ENCODE data around the gene ELL3.

Gene ELL3

DNA sequence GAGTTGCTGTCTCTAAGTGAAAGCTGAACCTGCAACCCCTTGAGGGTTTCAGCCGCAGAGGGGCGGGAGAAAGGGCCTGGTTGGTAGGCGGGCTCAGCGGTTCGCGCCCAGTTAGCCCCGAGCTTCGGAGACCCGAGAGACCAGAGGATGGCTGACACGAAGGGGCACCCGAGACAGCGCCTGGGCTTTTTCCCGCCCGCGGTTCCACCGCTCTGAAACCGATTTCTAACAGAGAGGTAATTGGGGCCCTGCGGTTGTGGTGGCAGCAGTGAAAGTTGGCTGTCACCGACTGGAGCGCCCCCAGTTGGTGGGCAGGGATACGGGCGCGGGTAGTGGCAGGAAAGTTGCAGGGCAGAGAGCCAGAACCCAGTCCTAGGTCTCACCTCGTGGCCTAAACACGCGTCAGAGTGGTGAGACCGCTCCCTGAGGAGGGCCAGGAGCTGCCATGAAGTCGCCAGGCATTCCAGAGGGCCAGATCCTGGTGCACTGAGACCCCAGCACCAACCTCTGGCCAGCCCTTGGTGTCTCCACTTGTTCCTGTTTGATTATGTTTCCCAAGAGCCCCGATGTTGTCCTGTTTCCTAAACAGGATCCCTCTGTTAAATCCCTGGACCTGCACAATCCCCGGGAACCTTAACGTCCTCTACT is 625 bp upstream of the ELL3 start:
- Histone ChIP-seq H3K36me3 (ENCODE audit: insufficient read depth, low read length) (peaks cover 10% of the 10 kb centered on the region), H3K4me2 (ENCODE audit: low read length) (peak overlapping the region; percentile 88), H3K9me3 (replicated peaks; ENCODE audit: low read length) (no peaks in the 10 kb centered on the region), H3K9ac (ENCODE audit: low read depth, low read length) (peak overlapping the region; percentile 82), H3K4me1 (ENCODE audit: control insufficient read depth, insufficient read depth, low read length) (peaks cover 10% of the 10 kb centered on the region), H3K27me3 (ENCODE audit: control insufficient read depth, insufficient read depth, low read length) (no peaks in the 10 kb centered on the region), H3K4me3 (ENCODE audit: low read length) (peak overlapping the region; percentile 84)

DNA sequence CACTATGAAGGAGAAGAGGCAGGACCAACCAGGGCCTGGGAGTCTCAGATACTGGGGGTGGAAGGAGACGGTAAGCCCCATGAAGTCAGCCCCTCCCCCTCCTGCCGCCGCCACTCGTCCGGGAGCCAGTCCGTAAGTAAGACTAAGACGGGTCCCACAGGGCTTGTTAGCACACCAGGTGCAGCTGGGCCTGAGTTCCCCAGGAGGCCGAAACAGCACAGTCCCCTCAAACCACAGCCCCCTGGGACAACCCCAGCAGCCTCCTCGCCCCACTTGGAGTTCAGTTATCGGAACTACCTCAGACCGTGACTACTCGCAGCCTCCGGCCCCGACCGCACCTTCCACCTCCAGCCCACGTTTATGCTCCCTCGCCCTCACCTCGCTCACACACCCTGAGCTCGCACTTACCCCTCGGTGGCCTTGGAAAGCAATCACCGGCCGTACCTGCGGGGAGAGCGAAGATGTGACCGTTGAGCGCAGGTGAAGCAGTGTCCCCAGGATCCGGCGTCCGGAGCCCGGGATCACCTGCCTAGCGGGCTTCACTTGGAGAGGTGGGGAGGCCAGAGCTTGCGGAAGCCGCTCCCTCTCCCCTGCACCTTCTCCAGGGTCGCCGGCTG is 557 bp downstream of the ELL3 start:
- H3K9ac ChIP-seq (ENCODE audit: low read depth, low read length) = peak overlapping the region; percentile 82
- peak overlapping the region; percentile 84 for H3K4me3 ChIP-seq (ENCODE audit: low read length)
- H3K27me3 ChIP-seq (ENCODE audit: control insufficient read depth, insufficient read depth, low read length) = no peaks in the 10 kb centered on the region
- H3K4me2 ChIP-seq (ENCODE audit: low read length) = peak overlapping the region; percentile 88
- H3K36me3 ChIP-seq (ENCODE audit: insufficient read depth, low read length) = peaks cover 22% of the 10 kb centered on the region
- no peaks in the 10 kb centered on the region for H3K9me3 ChIP-seq (replicated peaks; ENCODE audit: low read length)
- H3K4me1 ChIP-seq (ENCODE audit: control insufficient read depth, insufficient read depth, low read length) = peaks cover 10% of the 10 kb centered on the region

- peaks cover 27% of the 10 kb centered on the region for H3K36me3 ChIP-seq (ENCODE audit: insufficient read depth, low read length)
- peaks cover 10% of the 10 kb centered on the region for H3K4me1 ChIP-seq (ENCODE audit: control insufficient read depth, insufficient read depth, low read length)
- H3K9me3 ChIP-seq (replicated peaks; ENCODE audit: low read length) = no peaks in the 10 kb centered on the region
- no peak overlapping the region for H3K4me2 ChIP-seq (ENCODE audit: low read length)
- H3K27me3 ChIP-seq (ENCODE audit: control insufficient read depth, insufficient read depth, low read length) = no peaks in the 10 kb centered on the region
- no peak overlapping the region for H3K9ac ChIP-seq (ENCODE audit: low read depth, low read length)
- H3K4me3 ChIP-seq (ENCODE audit: low read length) = no peak overlapping the region
These were observed 1.3 kb downstream of the ELL3 start for GRCh38 chr15:43775411-43775965.

GRCh38 chr15:43774062-43774461 is 2.7 kb downstream of the ELL3 start:
- no peak overlapping the region for H3K9ac ChIP-seq (ENCODE audit: low read depth, low read length)
- no peak overlapping the region for H3K4me3 ChIP-seq (ENCODE audit: low read length)
- peaks cover 40% of the 10 kb centered on the region for H3K36me3 ChIP-seq (ENCODE audit: insufficient read depth, low read length)
- no peak overlapping the region for H3K4me2 ChIP-seq (ENCODE audit: low read length)
- no peaks in the 10 kb centered on the region for H3K27me3 ChIP-seq (ENCODE audit: control insufficient read depth, insufficient read depth, low read length)
- H3K9me3 ChIP-seq (replicated peaks; ENCODE audit: low read length) = no peaks in the 10 kb centered on the region
- H3K4me1 ChIP-seq (ENCODE audit: control insufficient read depth, insufficient read depth, low read length) = peaks cover 10% of the 10 kb centered on the region

GRCh38 chr15:43772624-43773023 is 4.1 kb downstream of the ELL3 start:
- Histone ChIP-seq H3K4me3 (ENCODE audit: low read length) (no peak overlapping the region), H3K9me3 (replicated peaks; ENCODE audit: low read length) (no peaks in the 10 kb centered on the region), H3K4me2 (ENCODE audit: low read length) (no peak overlapping the region), H3K27me3 (ENCODE audit: control insufficient read depth, insufficient read depth, low read length) (no peaks in the 10 kb centered on the region), H3K36me3 (ENCODE audit: insufficient read depth, low read length) (peaks cover 54% of the 10 kb centered on the region), H3K9ac (ENCODE audit: low read depth, low read length) (no peak overlapping the region), H3K4me1 (ENCODE audit: control insufficient read depth, insufficient read depth, low read length) (peaks cover 8% of the 10 kb centered on the region)

DNA sequence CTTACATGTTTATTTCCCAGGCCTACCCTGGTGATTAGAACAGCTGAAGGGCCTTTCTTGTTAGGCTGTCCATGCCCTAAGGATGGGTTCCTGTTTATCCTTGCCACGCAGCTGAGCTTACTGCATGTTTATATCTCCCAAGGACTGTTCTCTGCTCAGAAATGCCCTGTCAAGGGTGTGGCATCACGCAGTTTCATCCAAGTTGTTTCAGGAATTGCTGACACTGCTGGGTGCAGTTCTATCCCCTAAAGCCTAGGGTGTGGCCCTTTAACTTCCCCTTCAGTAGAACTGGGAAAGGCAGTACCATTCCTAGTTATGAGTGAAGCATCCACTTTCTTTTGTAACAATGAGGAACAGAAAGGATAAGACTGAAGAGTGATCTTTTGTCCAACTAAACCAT is 5.0 kb downstream of the ELL3 start:
- no peak overlapping the region for H3K9ac ChIP-seq (ENCODE audit: low read depth, low read length)
- H3K4me1 ChIP-seq (ENCODE audit: control insufficient read depth, insufficient read depth, low read length) = peaks cover 5% of the 10 kb centered on the region
- H3K27me3 ChIP-seq (ENCODE audit: control insufficient read depth, insufficient read depth, low read length) = no peaks in the 10 kb centered on the region
- H3K4me3 ChIP-seq (ENCODE audit: low read length) = no peak overlapping the region
- H3K36me3 ChIP-seq (ENCODE audit: insufficient read depth, low read length) = peaks cover 59% of the 10 kb centered on the region
- no peaks in the 10 kb centered on the region for H3K9me3 ChIP-seq (replicated peaks; ENCODE audit: low read length)
- H3K4me2 ChIP-seq (ENCODE audit: low read length) = no peak overlapping the region

DNA sequence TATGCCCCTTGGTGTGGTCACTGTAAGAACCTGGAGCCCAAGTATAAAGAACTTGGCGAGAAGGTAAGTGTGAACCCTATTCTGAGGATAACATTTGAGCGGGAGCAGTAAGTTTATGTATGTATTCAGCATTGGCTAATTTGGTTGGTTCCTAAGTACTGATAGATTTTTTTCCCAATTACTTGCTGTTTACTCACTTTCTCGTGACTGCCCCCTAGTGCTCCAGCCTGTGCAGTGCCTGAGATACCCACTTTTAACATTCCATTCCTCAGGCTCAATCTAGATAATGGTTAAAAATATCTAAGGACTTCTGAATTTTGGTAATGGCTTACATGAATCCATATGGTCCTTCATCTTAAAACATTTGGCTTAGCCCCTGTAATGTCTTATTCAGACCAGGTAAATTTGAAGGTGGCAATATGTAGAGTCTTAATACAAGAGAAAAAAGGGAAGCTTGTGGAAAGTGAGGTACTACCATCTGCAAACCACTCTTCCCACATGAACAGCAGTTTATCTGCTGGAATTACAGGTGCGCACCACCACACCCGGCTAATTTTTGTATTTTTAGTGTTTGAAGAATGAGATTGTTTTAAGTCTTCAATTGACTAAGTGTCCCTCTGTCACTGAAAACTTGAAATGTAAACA is 7.1 kb downstream of the ELL3 start:
- Histone ChIP-seq H3K4me1 (ENCODE audit: control insufficient read depth, insufficient read depth, low read length) (no peaks in the 10 kb centered on the region), H3K9ac (ENCODE audit: low read depth, low read length) (no peak overlapping the region), H3K27me3 (ENCODE audit: control insufficient read depth, insufficient read depth, low read length) (no peaks in the 10 kb centered on the region), H3K9me3 (replicated peaks; ENCODE audit: low read length) (no peaks in the 10 kb centered on the region), H3K4me2 (ENCODE audit: low read length) (no peak overlapping the region), H3K36me3 (ENCODE audit: insufficient read depth, low read length) (peaks cover 80% of the 10 kb centered on the region), H3K4me3 (ENCODE audit: low read length) (no peak overlapping the region)

DNA sequence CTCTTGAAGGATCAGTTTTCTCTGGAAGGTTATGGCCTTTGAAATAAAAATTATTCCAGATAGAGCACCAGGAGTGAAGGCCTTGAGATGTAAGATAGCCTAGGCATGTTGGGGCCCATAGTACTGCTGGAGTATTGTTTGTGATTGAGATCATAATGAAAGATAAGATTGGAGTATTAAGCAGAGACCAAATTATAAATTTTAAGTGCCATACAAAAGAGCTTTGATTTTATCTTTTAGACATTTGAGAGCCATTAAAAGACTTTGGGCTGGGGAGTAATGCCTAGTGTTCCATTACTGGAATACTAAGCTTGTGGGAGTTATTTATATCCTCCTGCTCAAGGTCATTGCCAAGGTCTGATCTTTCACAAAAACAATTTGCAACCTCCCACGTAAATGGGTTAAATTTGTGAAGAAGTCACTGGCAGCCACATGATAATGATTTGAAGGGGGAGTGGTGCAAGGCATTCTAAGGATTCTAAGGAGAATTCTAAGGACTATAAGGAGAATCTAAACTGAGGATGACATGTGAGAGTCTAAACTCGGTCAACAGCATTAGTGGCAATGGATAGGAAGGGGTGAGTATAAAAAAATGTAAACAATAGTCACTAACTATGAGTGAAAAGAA is 12.8 kb downstream of the ELL3 start:
- Histone ChIP-seq H3K4me2 (ENCODE audit: low read length) (no peak overlapping the region), H3K4me3 (ENCODE audit: low read length) (no peak overlapping the region), H3K4me1 (ENCODE audit: control insufficient read depth, insufficient read depth, low read length) (no peaks in the 10 kb centered on the region), H3K27me3 (ENCODE audit: control insufficient read depth, insufficient read depth, low read length) (no peaks in the 10 kb centered on the region), H3K9ac (ENCODE audit: low read depth, low read length) (no peak overlapping the region), H3K36me3 (ENCODE audit: insufficient read depth, low read length) (peaks cover 78% of the 10 kb centered on the region), H3K9me3 (replicated peaks; ENCODE audit: low read length) (no peaks in the 10 kb centered on the region)

GRCh38 chr15:43762824-43763223 is 13.9 kb downstream of the ELL3 start:
- Histone ChIP-seq H3K4me3 (ENCODE audit: low read length) (no peak overlapping the region), H3K4me1 (ENCODE audit: control insufficient read depth, insufficient read depth, low read length) (no peaks in the 10 kb centered on the region), H3K4me2 (ENCODE audit: low read length) (no peak overlapping the region), H3K27me3 (ENCODE audit: control insufficient read depth, insufficient read depth, low read length) (no peaks in the 10 kb centered on the region), H3K9me3 (replicated peaks; ENCODE audit: low read length) (no peaks in the 10 kb centered on the region), H3K9ac (ENCODE audit: low read depth, low read length) (no peak overlapping the region), H3K36me3 (ENCODE audit: insufficient read depth, low read length) (peaks cover 75% of the 10 kb centered on the region)

- H3K4me1 ChIP-seq (ENCODE audit: control insufficient read depth, insufficient read depth, low read length) = peaks cover 14% of the 10 kb centered on the region
- H3K36me3 ChIP-seq (ENCODE audit: insufficient read depth, low read length) = peaks cover 51% of the 10 kb centered on the region
- no peaks in the 10 kb centered on the region for H3K9me3 ChIP-seq (replicated peaks; ENCODE audit: low read length)
- no peak overlapping the region for H3K4me3 ChIP-seq (ENCODE audit: low read length)
- H3K4me2 ChIP-seq (ENCODE audit: low read length) = no peak overlapping the region
- no peaks in the 10 kb centered on the region for H3K27me3 ChIP-seq (ENCODE audit: control insufficient read depth, insufficient read depth, low read length)
- H3K9ac ChIP-seq (ENCODE audit: low read depth, low read length) = no peak overlapping the region
These were observed 24.9 kb downstream of the ELL3 start for GRCh38 chr15:43751885-43752284.

- Histone ChIP-seq H3K9me3 (replicated peaks; ENCODE audit: low read length) (no peaks in the 10 kb centered on the region), H3K27me3 (ENCODE audit: control insufficient read depth, insufficient read depth, low read length) (no peaks in the 10 kb centered on the region), H3K9ac (ENCODE audit: low read depth, low read length) (no peak overlapping the region), H3K36me3 (ENCODE audit: insufficient read depth, low read length) (peaks cover 35% of the 10 kb centered on the region), H3K4me1 (ENCODE audit: control insufficient read depth, insufficient read depth, low read length) (peaks cover 19% of the 10 kb centered on the region), H3K4me3 (ENCODE audit: low read length) (no peak overlapping the region), H3K4me2 (ENCODE audit: low read length) (peak overlapping the region; percentile 45)
These were observed 26.9 kb downstream of the ELL3 start for GRCh38 chr15:43749690-43750345.
